Ureter (tissue), 1 donor: ENCODE results near the gene PMIS2. TPM values are rescaled to one million over a fixed set of nuclear protein-coding genes. Genes with fewer than 3 reads are reported as not detected.

Experiments used
- DNase-seq: peaks from one replicate; pipeline ENCODE4 v3.0.0-alpha.2; 2020; ENCODE audit warnings: low spot score
- total RNA-seq: library from RNA; stranded (reverse); gene quantifications from one replicate; pipeline ENCODE4 v1.2.4, GENCODE V29; 2023
- donor health status: DM: yes; HTN: yes; CAD: no.

PMIS2 gene
- total RNA-seq, 1 donor from 2014 or later = not detected

- DNase-seq = no peak
Observed at GRCh38 chr19:35556025-35556590, 29.9 kb upstream of the PMIS2 start.

GRCh38 chr19:35556846-35557538, 29.0 kb upstream of the PMIS2 start:
- no peak for DNase-seq

GRCh38 chr19:35557539-35558399, 28.2 kb upstream of the PMIS2 start:
- DNase-seq = no peak

GRCh38 chr19:35558400-35559280, 27.3 kb upstream of the PMIS2 start:
- no peak for DNase-seq

GRCh38 chr19:35559281-35559659, 26.7 kb upstream of the PMIS2 start:
- DNase-seq = no peak

- DNase-seq = no peak
Observed at GRCh38 chr19:35559781-35560180, 26.2 kb upstream of the PMIS2 start.

- DNase-seq = no peak
Observed at GRCh38 chr19:35560271-35560670, 25.7 kb upstream of the PMIS2 start.

- no peak for DNase-seq
Observed at GRCh38 chr19:35560677-35561076, 25.3 kb upstream of the PMIS2 start.

GRCh38 chr19:35561436-35561835, 24.5 kb upstream of the PMIS2 start:
- no peak for DNase-seq

GRCh38 chr19:35562336-35562735, 23.6 kb upstream of the PMIS2 start:
- DNase-seq = no peak

GRCh38 chr19:35562776-35563175, 23.2 kb upstream of the PMIS2 start:
- DNase-seq = no peak

- DNase-seq = no peak
Observed at GRCh38 chr19:35563207-35563829, 22.7 kb upstream of the PMIS2 start, which contains the start of gene ATP4A. Gene ATP4A, minus strand, starts transcription at chr19:35563658. Its CDS starts 29 bp downstream, at chr19:35563629.

GRCh38 chr19:35565016-35565856, 20.7 kb upstream of the PMIS2 start:
- DNase-seq = no peak

- DNase-seq = no peak
Observed at GRCh38 chr19:35566738-35567137, 19.2 kb upstream of the PMIS2 start.

GRCh38 chr19:35569281-35569781, 16.6 kb upstream of the PMIS2 start:
- no peak for DNase-seq

- no peak for DNase-seq
Observed at GRCh38 chr19:35571406-35571965, 14.5 kb upstream of the PMIS2 start.

GRCh38 chr19:35577918-35578317, 8.1 kb upstream of the PMIS2 start:
- no peak for DNase-seq

GRCh38 chr19:35578707-35579106, 7.3 kb upstream of the PMIS2 start:
- no peak for DNase-seq

GRCh38 chr19:35582760-35583159, 3.2 kb upstream of the PMIS2 start:
- DNase-seq = no peak

- no peak for DNase-seq
Observed at GRCh38 chr19:35587321-35587720, 1.3 kb downstream of the PMIS2 start.
